Measurements from ENCODE around the gene ZNF831. TPM values are rescaled to one million over a fixed set of nuclear protein-coding genes. Genes with fewer than 3 reads are reported as not detected.

The ZNF831 gene
- polyA plus RNA-seq, 1 donor, result 0.31 TPM

DNA sequence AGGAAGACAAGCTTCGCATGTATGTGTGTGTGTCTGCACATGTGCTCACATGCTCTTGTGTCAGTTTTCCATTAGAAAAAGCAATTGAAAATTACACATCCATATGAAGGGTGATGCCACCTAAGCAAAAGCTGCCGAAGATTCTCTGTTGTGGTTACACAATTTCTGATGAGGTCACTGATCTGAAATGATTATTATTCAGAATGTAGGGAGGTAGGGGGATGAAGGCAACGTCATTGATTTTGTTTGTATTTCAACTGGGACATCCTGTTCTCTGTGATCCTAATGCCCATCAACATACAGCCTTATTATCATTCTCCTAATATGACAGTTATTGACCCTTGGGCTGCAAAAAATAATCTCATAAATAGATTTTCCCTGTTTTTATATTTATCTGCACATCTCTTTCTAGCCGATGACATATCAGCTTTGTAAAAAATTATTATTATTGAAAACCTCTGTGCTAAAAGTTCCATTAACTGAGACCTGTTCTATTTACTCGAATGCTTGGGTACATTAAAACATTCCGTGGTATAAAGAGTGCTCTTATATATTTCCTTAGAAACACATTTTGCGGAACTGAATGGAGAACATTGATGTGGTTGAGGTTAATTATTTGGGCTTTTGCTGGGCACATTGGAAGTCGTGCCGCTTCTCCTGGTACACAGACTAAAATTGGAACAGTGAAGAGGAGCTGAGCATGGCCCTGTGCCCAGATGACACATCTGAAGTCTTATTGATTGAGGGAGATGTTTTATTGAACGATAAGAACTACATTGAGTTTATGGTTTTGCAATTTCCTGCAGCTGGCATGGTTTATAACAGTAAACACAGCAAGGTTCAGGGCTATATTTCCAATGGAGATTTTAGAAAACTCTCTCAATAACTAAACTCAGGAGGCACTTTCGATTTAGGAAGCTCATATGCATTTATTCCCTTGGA, 51.3 kb downstream of the ZNF831 start:
- H3K4me1 ChIP-seq (ENCODE audit: control insufficient read depth, insufficient read depth, low read length), result no peaks in the 10 kb centered on the region
- WGBS (ENCODE audit: insufficient coverage, low lambda C conversion rate), result 79% methylated on average over 2 of the region's 11 CpGs
- H3K9me3 ChIP-seq (ENCODE audit: control insufficient read depth, low read depth, low read length), result no peaks in the 10 kb centered on the region
- no peak overlapping the region for H3K4me3 ChIP-seq (ENCODE audit: low read length)
- H3K27me3 ChIP-seq (ENCODE audit: control insufficient read depth, insufficient read depth, low read length), result peaks cover 7% of the 10 kb centered on the region
- no peak overlapping the region for H3K27ac ChIP-seq (ENCODE audit: low read length)
- H3K36me3 ChIP-seq (ENCODE audit: control insufficient read depth, insufficient read depth, low read length), result no peaks in the 10 kb centered on the region
- DNase-seq, result no peak

DNA sequence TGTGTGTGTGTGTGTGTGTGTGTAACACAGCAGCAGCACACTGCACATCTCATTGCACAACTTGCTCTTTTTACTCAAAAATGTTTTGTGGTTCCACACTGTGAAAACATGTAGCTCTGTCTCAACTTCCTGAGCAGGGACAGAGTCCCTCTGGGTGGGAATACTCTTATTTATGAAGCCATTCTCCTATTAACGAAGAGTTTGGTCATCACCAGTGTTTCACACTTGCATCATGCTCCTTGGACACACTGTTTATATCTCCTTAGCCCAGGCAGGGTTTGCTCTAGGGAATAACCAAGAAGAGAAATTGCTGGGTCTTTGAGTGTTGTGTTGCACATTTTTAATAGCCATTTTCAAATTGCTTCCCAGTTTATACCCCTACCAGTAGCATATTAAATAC, 53.6 kb downstream of the ZNF831 start:
- H3K36me3 ChIP-seq (ENCODE audit: control insufficient read depth, insufficient read depth, low read length), result no peaks in the 10 kb centered on the region
- WGBS (ENCODE audit: insufficient coverage, low lambda C conversion rate), result no CpG with 5 or more reads among the region's 1 CpG
- no peak for DNase-seq

DNA sequence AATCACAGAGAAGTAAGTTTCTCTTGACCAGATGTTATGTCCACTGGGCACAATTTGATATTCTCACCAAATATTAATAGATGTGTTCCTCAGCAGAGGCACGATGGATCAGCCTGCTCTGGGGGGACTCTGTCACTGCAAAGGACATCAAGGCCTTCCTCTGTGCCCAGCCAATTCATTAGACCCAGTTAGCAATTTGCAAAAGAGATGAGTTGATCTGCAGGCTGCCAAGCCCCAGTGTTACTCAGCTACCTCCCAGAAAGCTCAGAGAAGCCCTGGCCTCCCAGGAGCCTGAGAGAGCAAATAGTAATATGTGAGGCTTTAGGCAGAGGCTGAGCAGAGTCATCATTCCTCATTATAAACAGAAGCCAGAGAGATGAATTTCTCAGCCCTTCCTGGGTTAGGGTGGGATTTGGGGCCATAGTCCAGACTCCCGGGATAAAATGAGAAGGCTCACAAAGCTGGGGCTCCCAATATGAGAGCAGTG, 54.2 kb downstream of the ZNF831 start:
- H3K4me1 ChIP-seq (ENCODE audit: control insufficient read depth, insufficient read depth, low read length), result peaks cover 2% of the 10 kb centered on the region
- WGBS (ENCODE audit: insufficient coverage, low lambda C conversion rate), result 20% methylated on average over 1 of the region's 2 CpGs

More for the DNA sequence above, 53.6 kb downstream of the ZNF831 start:
- Histone ChIP-seq H3K27ac (ENCODE audit: low read length) (no peak overlapping the region), H3K9me3 (ENCODE audit: control insufficient read depth, low read depth, low read length) (no peaks in the 10 kb centered on the region), H3K27me3 (ENCODE audit: control insufficient read depth, insufficient read depth, low read length) (peaks cover 13% of the 10 kb centered on the region), H3K4me1 (ENCODE audit: control insufficient read depth, insufficient read depth, low read length) (no peaks in the 10 kb centered on the region), H3K4me3 (ENCODE audit: low read length) (no peak overlapping the region)

DNA sequence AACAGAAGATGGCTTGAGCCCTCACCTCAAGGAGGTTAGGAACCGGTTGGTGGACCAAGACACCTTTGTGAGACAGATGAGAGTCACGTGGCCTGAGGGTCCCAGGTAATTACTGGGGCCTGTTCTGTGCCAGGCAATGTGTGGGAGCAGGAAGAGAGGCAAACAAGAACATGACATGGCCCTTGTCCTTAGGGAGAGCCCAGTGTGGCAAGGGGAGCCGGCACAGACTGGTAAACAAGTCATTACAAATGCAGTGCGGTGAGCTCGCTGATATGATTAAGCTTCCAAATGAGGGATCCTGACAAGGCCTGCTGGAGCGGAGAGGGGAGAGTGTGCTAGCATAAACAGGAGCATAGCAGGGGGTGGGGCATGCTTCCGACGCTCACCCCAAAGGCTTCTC, 55.6 kb downstream of the ZNF831 start:
- Histone ChIP-seq H3K4me3 (ENCODE audit: low read length) (no peak overlapping the region), H3K4me1 (ENCODE audit: control insufficient read depth, insufficient read depth, low read length) (peaks cover 5% of the 10 kb centered on the region), H3K9me3 (ENCODE audit: control insufficient read depth, low read depth, low read length) (no peaks in the 10 kb centered on the region), H3K27ac (ENCODE audit: low read length) (no peak overlapping the region), H3K27me3 (ENCODE audit: control insufficient read depth, insufficient read depth, low read length) (peaks cover 24% of the 10 kb centered on the region), H3K36me3 (ENCODE audit: control insufficient read depth, insufficient read depth, low read length) (no peaks in the 10 kb centered on the region)
- 56% methylated on average over 3 of the region's 8 CpGs for WGBS (ENCODE audit: insufficient coverage, low lambda C conversion rate)
- DNase-seq, result peak in 1 of 2 donors; percentile 9

More for the DNA sequence above, 54.2 kb downstream of the ZNF831 start:
- Histone ChIP-seq H3K9me3 (ENCODE audit: control insufficient read depth, low read depth, low read length) (no peaks in the 10 kb centered on the region), H3K4me3 (ENCODE audit: low read length) (no peak overlapping the region), H3K27ac (ENCODE audit: low read length) (no peak overlapping the region), H3K36me3 (ENCODE audit: control insufficient read depth, insufficient read depth, low read length) (no peaks in the 10 kb centered on the region), H3K27me3 (ENCODE audit: control insufficient read depth, insufficient read depth, low read length) (peaks cover 15% of the 10 kb centered on the region)
- peak in 1 of 2 donors; percentile 14 for DNase-seq

DNA sequence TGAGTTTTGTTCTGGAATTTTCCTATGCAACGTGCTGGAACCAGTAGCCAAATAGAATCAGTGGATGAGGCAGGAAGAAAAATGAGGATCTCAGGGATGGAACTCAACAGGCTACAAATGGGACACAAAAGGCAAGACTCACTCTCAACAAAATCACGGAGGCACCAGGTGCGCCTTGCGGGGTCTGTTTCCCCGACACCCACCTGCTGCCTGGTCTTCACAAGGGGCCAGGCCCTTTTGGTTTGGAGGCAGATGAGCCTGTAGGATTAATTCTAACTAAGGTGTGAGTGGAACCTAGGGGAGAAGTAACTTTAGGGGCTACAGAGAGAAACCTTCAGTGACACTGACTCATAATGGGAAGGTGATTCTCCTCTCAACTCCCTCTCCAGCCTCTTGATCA, 56.5 kb downstream of the ZNF831 start:
- H3K4me1 ChIP-seq (ENCODE audit: control insufficient read depth, insufficient read depth, low read length), result peaks cover 5% of the 10 kb centered on the region
- DNase-seq, result no peak
- WGBS (ENCODE audit: insufficient coverage, low lambda C conversion rate), result no CpG with 5 or more reads among the region's 5 CpGs
- no peaks in the 10 kb centered on the region for H3K36me3 ChIP-seq (ENCODE audit: control insufficient read depth, insufficient read depth, low read length)
- H3K27me3 ChIP-seq (ENCODE audit: control insufficient read depth, insufficient read depth, low read length), result peaks cover 28% of the 10 kb centered on the region
- H3K9me3 ChIP-seq (ENCODE audit: control insufficient read depth, low read depth, low read length), result no peaks in the 10 kb centered on the region
- no peak overlapping the region for H3K4me3 ChIP-seq (ENCODE audit: low read length)
- no peak overlapping the region for H3K27ac ChIP-seq (ENCODE audit: low read length)

DNA sequence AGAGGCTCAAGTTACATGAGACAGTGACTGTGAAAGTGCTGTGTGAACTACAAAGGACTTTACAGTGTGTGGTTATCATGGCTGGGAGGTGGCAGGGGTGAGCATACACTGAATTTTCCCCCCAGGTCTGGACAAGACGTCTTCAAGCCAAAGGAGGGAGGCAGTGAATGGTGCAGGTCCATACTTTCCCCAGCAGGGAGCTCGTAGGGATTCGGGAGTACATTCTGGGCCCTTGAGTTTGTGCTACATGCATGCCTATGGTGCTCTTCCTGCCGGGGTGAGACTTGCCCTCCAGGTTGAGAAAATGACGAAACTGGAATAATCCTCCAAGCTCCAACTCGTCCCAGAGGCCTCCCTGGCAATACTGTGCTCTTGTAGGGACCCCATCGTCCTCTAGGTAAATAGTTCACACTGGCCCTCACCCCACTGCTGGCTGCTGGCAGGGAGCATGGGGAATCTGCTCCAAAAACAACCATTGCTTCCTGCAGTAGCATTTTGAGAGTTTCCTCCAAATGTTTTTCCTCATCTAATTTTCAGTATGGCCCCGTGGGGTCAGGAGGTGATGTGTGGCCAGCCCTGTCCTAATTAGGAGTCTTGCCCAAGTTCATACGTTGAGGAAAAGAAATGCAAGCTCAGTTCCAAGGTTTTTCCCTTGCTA, 57.6 kb downstream of the ZNF831 start:
- Histone ChIP-seq H3K27ac (ENCODE audit: low read length) (no peak overlapping the region), H3K9me3 (ENCODE audit: control insufficient read depth, low read depth, low read length) (no peaks in the 10 kb centered on the region), H3K4me1 (ENCODE audit: control insufficient read depth, insufficient read depth, low read length) (peaks cover 5% of the 10 kb centered on the region), H3K27me3 (ENCODE audit: control insufficient read depth, insufficient read depth, low read length) (peaks cover 38% of the 10 kb centered on the region), H3K4me3 (ENCODE audit: low read length) (no peak overlapping the region), H3K36me3 (ENCODE audit: control insufficient read depth, insufficient read depth, low read length) (no peaks in the 10 kb centered on the region)
- WGBS (ENCODE audit: insufficient coverage, low lambda C conversion rate), result no CpG with 5 or more reads among the region's 9 CpGs
- no peak for DNase-seq

DNA sequence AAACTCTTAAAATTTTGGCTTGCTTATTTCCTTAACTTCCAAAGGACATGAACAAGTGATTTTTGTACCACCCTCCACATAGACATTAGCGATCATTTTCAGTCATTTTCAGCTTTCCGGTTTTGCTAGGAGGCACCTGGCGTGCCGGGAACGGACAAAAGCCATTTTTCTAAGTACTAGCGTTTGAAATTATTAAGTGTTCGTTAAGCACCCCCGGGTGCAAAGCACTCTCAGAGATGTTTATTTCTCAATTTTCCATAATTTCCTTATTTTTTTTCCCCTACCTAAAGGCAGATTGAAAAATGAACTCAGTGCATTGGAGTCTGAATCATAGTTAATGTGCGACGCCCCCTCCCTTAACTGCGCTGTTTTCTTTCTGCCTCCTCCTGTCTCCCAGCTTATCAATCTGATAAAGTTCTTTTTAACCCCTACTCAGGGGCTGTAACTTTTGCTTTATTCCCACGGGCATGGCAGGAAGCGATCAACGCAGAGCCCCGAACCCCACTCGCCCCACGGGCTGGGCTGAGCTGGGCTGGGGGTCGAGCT, 58.2 kb downstream of the ZNF831 start:
- H3K9me3 ChIP-seq (ENCODE audit: control insufficient read depth, low read depth, low read length), result no peaks in the 10 kb centered on the region
- 44% methylated on average over 5 of the region's 18 CpGs for WGBS (ENCODE audit: insufficient coverage, low lambda C conversion rate)
- H3K4me1 ChIP-seq (ENCODE audit: control insufficient read depth, insufficient read depth, low read length), result peaks cover 5% of the 10 kb centered on the region
- peaks cover 38% of the 10 kb centered on the region for H3K27me3 ChIP-seq (ENCODE audit: control insufficient read depth, insufficient read depth, low read length)
- peak in 1 of 2 donors; percentile 9 for DNase-seq
- H3K4me3 ChIP-seq (ENCODE audit: low read length), result peak overlapping the region; percentile 50
- no peaks in the 10 kb centered on the region for H3K36me3 ChIP-seq (ENCODE audit: control insufficient read depth, insufficient read depth, low read length)
- no peak overlapping the region for H3K27ac ChIP-seq (ENCODE audit: low read length)

DNA sequence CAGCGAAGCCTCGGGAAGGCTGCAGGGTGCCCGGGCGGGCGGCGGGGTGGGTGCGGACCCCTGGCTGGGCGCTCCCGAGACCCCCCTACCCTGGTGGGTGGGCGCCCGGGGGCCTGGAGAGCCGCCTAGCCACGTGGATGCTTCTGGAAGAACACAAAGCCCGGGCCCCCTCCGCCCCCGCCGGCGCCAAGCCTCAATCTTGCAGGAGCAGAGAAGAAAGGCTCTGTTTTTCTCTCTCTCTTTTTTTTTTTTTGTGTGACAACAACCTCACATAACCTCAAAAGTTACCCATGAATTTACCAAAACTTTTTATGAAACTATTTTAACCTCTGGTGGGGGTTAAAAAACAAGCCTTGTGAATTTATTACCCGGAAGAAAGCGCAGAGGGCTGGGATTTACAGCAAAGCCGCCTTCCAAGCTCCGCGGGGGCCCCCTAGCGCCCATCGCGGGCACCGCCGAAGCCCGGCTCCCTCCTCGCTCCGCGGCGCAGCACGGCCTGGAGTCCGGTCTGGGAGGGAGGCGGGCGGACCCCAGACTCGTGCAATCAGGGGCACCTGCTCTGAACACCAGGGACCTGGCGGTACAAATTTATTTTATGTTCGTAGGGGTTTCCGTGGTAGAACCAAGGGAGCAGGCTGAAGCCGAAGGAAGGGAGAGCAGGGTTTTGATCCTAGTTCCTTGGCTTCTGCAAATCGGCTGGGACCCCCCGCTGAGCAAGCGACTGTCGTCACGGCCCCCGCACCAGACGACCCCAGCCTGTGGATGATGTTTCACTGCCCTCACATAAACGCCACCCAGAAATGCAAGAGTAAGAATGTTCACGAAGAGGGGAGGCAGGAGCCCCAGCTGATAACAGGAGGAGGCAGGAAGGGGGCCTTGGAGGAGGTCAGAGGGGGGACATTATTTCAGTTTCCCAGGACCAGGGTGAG, 58.9 kb downstream of the ZNF831 start:
- Histone ChIP-seq H3K36me3 (ENCODE audit: control insufficient read depth, insufficient read depth, low read length) (no peaks in the 10 kb centered on the region), H3K4me1 (ENCODE audit: control insufficient read depth, insufficient read depth, low read length) (peaks cover 5% of the 10 kb centered on the region), H3K9me3 (ENCODE audit: control insufficient read depth, low read depth, low read length) (no peaks in the 10 kb centered on the region), H3K4me3 (ENCODE audit: low read length) (peak overlapping the region; percentile 50), H3K27me3 (ENCODE audit: control insufficient read depth, insufficient read depth, low read length) (peaks cover 38% of the 10 kb centered on the region), H3K27ac (ENCODE audit: low read length) (no peak overlapping the region)
- WGBS (ENCODE audit: insufficient coverage, low lambda C conversion rate), result 0% methylated on average over 3 of the region's 51 CpGs
- peak; percentile 67 to 80 for DNase-seq

DNA sequence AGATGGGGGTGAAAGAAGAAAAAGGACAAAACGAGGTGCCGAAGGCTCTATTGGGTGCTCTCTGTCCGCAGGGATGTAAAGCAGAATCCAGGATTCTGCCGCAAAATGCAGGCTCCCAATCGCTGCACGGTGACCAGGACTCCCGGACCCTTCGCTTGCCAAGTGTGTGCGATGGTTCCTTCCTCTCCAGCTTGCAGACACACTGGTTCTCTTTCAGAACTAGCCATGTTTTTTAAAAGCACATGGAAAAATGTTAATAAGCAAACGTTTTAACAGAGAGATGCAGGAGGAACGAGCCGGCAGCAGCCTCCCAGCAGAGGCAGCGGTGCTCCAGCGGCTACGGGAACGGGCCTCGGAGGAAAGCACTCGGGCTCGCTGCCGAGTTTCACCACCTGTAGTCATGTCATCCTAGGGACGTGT, 59.6 kb downstream of the ZNF831 start:
- peak in 1 of 2 donors; percentile 33 for DNase-seq
- WGBS (ENCODE audit: insufficient coverage, low lambda C conversion rate), result no CpG with 5 or more reads among the region's 21 CpGs
- H3K36me3 ChIP-seq (ENCODE audit: control insufficient read depth, insufficient read depth, low read length), result no peaks in the 10 kb centered on the region

More for the DNA sequence above, 59.6 kb downstream of the ZNF831 start:
- peaks cover 5% of the 10 kb centered on the region for H3K4me1 ChIP-seq (ENCODE audit: control insufficient read depth, insufficient read depth, low read length)
- no peak overlapping the region for H3K27ac ChIP-seq (ENCODE audit: low read length)
- peaks cover 38% of the 10 kb centered on the region for H3K27me3 ChIP-seq (ENCODE audit: control insufficient read depth, insufficient read depth, low read length)
- H3K4me3 ChIP-seq (ENCODE audit: low read length), result peak overlapping the region; percentile 50
- H3K9me3 ChIP-seq (ENCODE audit: control insufficient read depth, low read depth, low read length), result no peaks in the 10 kb centered on the region
